B cell (primary cell): ENCODE results near the gene EXOSC10. TPM values are rescaled to one million over a fixed set of nuclear protein-coding genes. Genes with fewer than 3 reads are reported as not detected.

ENCODE experiments used
- ATAC-seq: fragments of 200-7000 bp; cut with Tn5 transposase; one replicate; pipeline ENCODE4 v1.10.0; 2021; ENCODE audit warnings: low read depth, mild to moderate bottlenecking, moderate number of reproducible peaks, moderate library complexity
- CTCF ChIA-PET: fragments of 350-600 bp; sonication (Branson Sonifier 250); formaldehyde crosslinking; loops from one replicate; lab custom pipeline; 2021; ENCODE audit warnings: antibody characterized with exemption, inconsistent platforms; lab: Charles Lee
- POLR2A ChIA-PET: fragments of 350-600 bp; sonication (Branson Sonifier 250); formaldehyde crosslinking; loops from one replicate; lab custom pipeline; 2021; ENCODE audit warnings: antibody characterized with exemption; lab: Charles Lee
- DNase-seq: peaks from one replicate; pipeline ENCODE4 v3.0.0; 2013
- H2AFZ ChIP-seq: 2 replicates; pipeline ENCODE4 v1.6.1; 2012; ENCODE audit warnings: mild to moderate bottlenecking, low read depth, low read length; ENCODE audit not compliant: insufficient read depth, poor library complexity, severe bottlenecking
- H3K27ac ChIP-seq, 2 donors: 1 replicate in 1 of 2; 2 replicates in 1 of 2; pipeline ENCODE4 v1.5.1; 2012 to 2013; ENCODE audit warnings: low read length in 2 of 2, mild to moderate bottlenecking in 2 of 2, moderate library complexity in 1 of 2
- H3K27me3 ChIP-seq, 4 experiments: fragments of 200-600 bp in 1 of 4; sonication (generic) in 1 of 4; replicated peaks in 1 of 4; 1 replicate in 2 of 4; 2 replicates in 2 of 4; pipeline versions ENCODE4 v1.6.1 to v1.7.0; 2013 to 2016; ENCODE audit warnings: low read length in 3 of 4, mild to moderate bottlenecking in 2 of 4, mixed read lengths in 1 of 4, moderate library complexity in 1 of 4; ENCODE audit not compliant: insufficient read depth in 4 of 4, control insufficient read depth in 3 of 4; ENCODE audit errors: control extremely low read depth in 1 of 4
- H3K36me3 ChIP-seq, 2 experiments: replicated peaks in 1 of 2; 1 replicate in 1 of 2; 2 replicates in 1 of 2; pipeline versions ENCODE4 v1.6.1 to v1.7.1; 2013; ENCODE audit warnings: low read length in 1 of 2; ENCODE audit not compliant: insufficient read depth in 2 of 2, control insufficient read depth in 1 of 2; ENCODE audit errors: control extremely low read depth in 1 of 2, extremely low read depth in 1 of 2
- H3K4me1 ChIP-seq, 2 donors: fragments of 200-600 bp in 1 of 2; sonication (generic) in 1 of 2; 1 replicate in 1 of 2; 2 replicates in 1 of 2; pipeline versions ENCODE4 v1.5.1 to v1.6.1; 2013 to 2017; ENCODE audit warnings: low read length in 2 of 2; ENCODE audit not compliant: control insufficient read depth in 2 of 2, insufficient read depth in 2 of 2
- H3K4me2 ChIP-seq: replicated peaks from 2 replicates; pipeline ENCODE3; 2012; ENCODE audit warnings: mild to moderate bottlenecking, low read depth, low read length; ENCODE audit not compliant: poor library complexity, severe bottlenecking
- H3K4me3 ChIP-seq, 5 experiments: fragments of 200-600 bp in 1 of 5; sonication (generic) in 1 of 5; 1 replicate in 3 of 5; 2 replicates in 2 of 5; pipeline versions ENCODE4 v1.5.1 to v1.7.0; 2011 to 2016; ENCODE audit warnings: low read length in 4 of 5, mild to moderate bottlenecking in 4 of 5, low read depth in 2 of 5, control low read depth in 1 of 5, moderate library complexity in 1 of 5; ENCODE audit not compliant: insufficient read depth in 1 of 5; ENCODE audit errors: control extremely low read depth in 1 of 5, extremely low read depth in 1 of 5
- H3K79me2 ChIP-seq: fragments of 200-600 bp; sonication (generic); one replicate; pipeline ENCODE4 v1.6.0; 2016; ENCODE audit warnings: low read length; ENCODE audit not compliant: control insufficient read depth, insufficient read depth
- H3K9ac ChIP-seq: fragments of 200-600 bp; sonication (generic); 2 replicates; pipeline ENCODE4 v1.6.1; 2017; ENCODE audit warnings: mild to moderate bottlenecking, low read length, moderate library complexity
- H3K9me3 ChIP-seq, 3 donors: one replicate each; pipeline versions ENCODE4 v1.6.1 to v1.7.1; 2013; ENCODE audit warnings: low read length in 2 of 3; ENCODE audit not compliant: control insufficient read depth in 2 of 3, insufficient read depth in 1 of 3; ENCODE audit errors: control extremely low read depth in 1 of 3
- H4K20me1 ChIP-seq: 2 replicates; pipeline ENCODE4 v1.6.0; 2012; ENCODE audit warnings: mild to moderate bottlenecking, low read length; ENCODE audit not compliant: insufficient read depth, control insufficient read depth, poor library complexity, severe bottlenecking
- H3K27ac Mint-ChIP-seq: one replicate; pipeline ENCODE4 v1.8.0; 2021; ENCODE audit warnings: mixed read lengths
- H3K27me3 Mint-ChIP-seq: one replicate; pipeline ENCODE4 v1.8.0; 2021; ENCODE audit warnings: mixed read lengths
- H3K4me1 Mint-ChIP-seq: one replicate; pipeline ENCODE4 v1.8.0; 2021; ENCODE audit warnings: mixed read lengths
- H3K4me3 Mint-ChIP-seq: one replicate; pipeline ENCODE4 v1.8.0; 2021; ENCODE audit warnings: mixed read lengths
- H3K9me3 Mint-ChIP-seq: one replicate; pipeline ENCODE4 v1.8.0; 2022; ENCODE audit warnings: mixed read lengths; ENCODE audit not compliant: insufficient read depth
- CTCF ChIP-seq: fragments of 200-600 bp; IDR thresholded peaks from one replicate; pipeline ENCODE4 v1.8.0; 2022; ENCODE audit warnings: antibody characterized with exemption, mild to moderate bottlenecking
- EZH2 ChIP-seq: IDR thresholded peaks from 2 replicates; pipeline ENCODE4 v1.6.1; 2012; ENCODE audit warnings: borderline replicate concordance, low read depth, mild to moderate bottlenecking, moderate library complexity, low read length; ENCODE audit not compliant: insufficient read depth, poor library complexity, severe bottlenecking
- WGBS: methylation state at CpG from one replicate; pipeline ENCODE4 v1.1.5; 2013; ENCODE audit warnings: missing lambda C conversion rate; ENCODE audit not compliant: insufficient coverage; 5-methylcytosine and 5-hydroxymethylcytosine counted together
- intact Hi-C: fragments of 100-400 bp; cut with micrococcal nuclease; formaldehyde crosslinking; loops from one replicate; pipeline ENCODE4 v1.10.0; 2022
- polyA plus RNA-seq: library from polyadenylated mRNA; depleted of rRNA; stranded (reverse); fragments of >200 nt; gene quantifications from 2 replicates; pipeline ENCODE4 v1.2.3, GENCODE V29; 2012
- total RNA-seq, 2 donors: library from RNA; stranded (reverse); fragments of 120-200 nt in 1 of 2; gene quantifications; 1 replicate in 1 of 2; 2 replicates in 1 of 2; pipeline versions ENCODE4 v1.2.3 to v1.2.4, GENCODE V29; 2013 to 2022

EXOSC10 gene
- total and polyA plus RNA-seq, 2 donors (not counting 1 experiment from before 2014, with no cell fraction given): 83.4 to 119 TPM

GRCh38 chr1:11058595-11059154 lies 41.0 kb downstream of the EXOSC10 start:
- H3K4me1 ChIP-seq: peaks cover 16 to 19% of the 10 kb centered on the region in 2 donors
- CTCF ChIA-PET: interaction anchor here (1.1 kb wide), 1 partner anchor 21 kb away, joined by 6 read pairs; no protein-coding TSS in a partner anchor
- H4K20me1 ChIP-seq: peaks cover 10% of the 10 kb centered on the region
- ATAC-seq (no peak), DNase-seq (no peak)
- H3K36me3 ChIP-seq: peaks cover 0 to 9% of the 10 kb centered on the region in 2 experiments
- peak overlapping the region; percentile 88 for H2AFZ ChIP-seq
- H3K9me3 ChIP-seq: no peaks in the 10 kb centered on the region
- peaks cover 28% of the 10 kb centered on the region for H3K79me2 ChIP-seq
- H3K9me3 Mint-ChIP-seq: no peaks in the 10 kb centered on the region
- H3K4me3 ChIP-seq: peak overlapping the region in 4 of 5 experiments; percentile 54 to 84 (median 74)
- peak overlapping the region; percentile 99 for H3K4me2 ChIP-seq
- H3K9ac ChIP-seq: peak overlapping the region; percentile 85
- intact Hi-C loops: no loop called here
- POLR2A ChIA-PET: no interaction called here
- no peak for TF ChIP-seq CTCF
- TF ChIP-seq EZH2: no peak
- H3K4me3 Mint-ChIP-seq: peak overlapping the region; percentile 91
- H3K27ac Mint-ChIP-seq: peak overlapping the region; percentile 83
- 74% methylated on average over 27 of the region's 28 CpGs for WGBS
- no peak overlapping the region for H3K27ac ChIP-seq
- peaks cover 25% of the 10 kb centered on the region for H3K4me1 Mint-ChIP-seq
- no peaks in the 10 kb centered on the region for H3K27me3 ChIP-seq
- H3K27me3 Mint-ChIP-seq: no peaks in the 10 kb centered on the region

DNA sequence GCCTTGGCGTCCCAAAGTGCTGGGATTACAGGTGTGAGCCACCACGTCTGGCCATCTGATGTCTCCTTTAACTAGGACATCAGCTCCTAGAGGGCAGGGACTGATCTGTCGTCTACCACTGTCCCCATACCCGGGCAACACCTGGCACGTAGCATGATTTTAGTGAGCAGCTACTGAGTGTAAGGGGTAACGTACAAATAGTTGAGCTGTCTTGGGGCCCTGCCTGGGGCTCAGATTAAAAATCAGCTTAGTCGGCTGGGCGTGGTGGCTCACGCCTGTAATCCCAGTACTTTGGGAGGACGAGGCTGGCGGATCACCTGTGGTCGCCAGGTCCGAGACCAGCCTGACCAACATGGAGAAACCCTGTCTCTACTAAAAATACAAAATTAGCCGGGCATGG lies 41.6 kb downstream of the EXOSC10 start:
- Mint-ChIP-seq H3K4me3 (peak overlapping the region; percentile 63), H3K27ac (no peak overlapping the region), H3K27me3 (no peaks in the 10 kb centered on the region), H3K4me1 (peaks cover 25% of the 10 kb centered on the region), H3K9me3 (no peaks in the 10 kb centered on the region)
- H3K27ac ChIP-seq: no peak overlapping the region
- no peak for ATAC-seq
- no peaks in the 10 kb centered on the region for H3K9me3 ChIP-seq
- ChIA-PET CTCF (interaction anchor here (1.1 kb wide), 1 partner anchor 20 kb away, joined by 6 read pairs; no protein-coding TSS in a partner anchor), POLR2A (no interaction called here)
- H3K27me3 ChIP-seq: no peaks in the 10 kb centered on the region
- no peak overlapping the region for H3K4me2 ChIP-seq
- peaks cover 16 to 19% of the 10 kb centered on the region in 2 donors for H3K4me1 ChIP-seq
- intact Hi-C loops: no loop called here
- no peak overlapping the region for H3K4me3 ChIP-seq
- H2AFZ ChIP-seq: no peak overlapping the region
- no peak overlapping the region for H3K9ac ChIP-seq
- 100% methylated on average over 13 of the region's 14 CpGs for WGBS
- H3K79me2 ChIP-seq: peaks cover 25% of the 10 kb centered on the region
- peaks cover 0 to 8% of the 10 kb centered on the region in 2 experiments for H3K36me3 ChIP-seq
- no peak for DNase-seq
- no peak for TF ChIP-seq CTCF
- TF ChIP-seq EZH2: no peak
- H4K20me1 ChIP-seq: peaks cover 10% of the 10 kb centered on the region
